HEK293 (cell line): ENCODE data around the gene PMS1.

Experiments used
- CTCF ChIP-seq: fragments of 450-650 bp; formaldehyde crosslinking; IDR thresholded peaks from 2 replicates; pipeline ENCODE4 v1.5.1; 2016; ENCODE audit warnings: missing biosample characterization, missing genetic modification characterization
- FEZF1 ChIP-seq: fragments of 450-650 bp; formaldehyde crosslinking; IDR thresholded peaks from 2 replicates; pipeline ENCODE4 v1.5.1; 2016; ENCODE audit warnings: missing biosample characterization, missing genetic modification characterization
- GLIS1 ChIP-seq: fragments of 450-650 bp; formaldehyde crosslinking; IDR thresholded peaks from 2 replicates; pipeline ENCODE4 v1.5.1; 2016; ENCODE audit warnings: missing biosample characterization, missing genetic modification characterization
- HOXC10 ChIP-seq: sonication (generic); formaldehyde crosslinking; IDR thresholded peaks from 2 replicates; pipeline ENCODE4 v1.8.1; 2023; ENCODE audit warnings: mild to moderate bottlenecking, missing genetic modification reagents
- PRDM1 ChIP-seq: fragments of 450-650 bp; formaldehyde crosslinking; IDR thresholded peaks from 2 replicates; pipeline ENCODE4; 2016; ENCODE audit warnings: missing biosample characterization, missing genetic modification characterization
- PRDM4 ChIP-seq: fragments of 450-650 bp; formaldehyde crosslinking; IDR thresholded peaks from 2 replicates; pipeline ENCODE4 v1.5.1; 2017; ENCODE audit warnings: missing biosample characterization, missing genetic modification characterization
- SP2 ChIP-seq: fragments of 450-650 bp; formaldehyde crosslinking; IDR thresholded peaks from 2 replicates; pipeline ENCODE4 v1.5.1; 2016; ENCODE audit warnings: missing biosample characterization, missing genetic modification characterization
- ZBTB26 ChIP-seq: fragments of 450-650 bp; formaldehyde crosslinking; optimal IDR thresholded peaks from 2 replicates; pipeline ENCODE3; 2016; ENCODE audit warnings: missing biosample characterization, mild to moderate bottlenecking, missing genetic modification characterization
- ZBTB48 ChIP-seq: fragments of 450-650 bp; formaldehyde crosslinking; IDR thresholded peaks from 2 replicates; pipeline ENCODE4 v1.5.1; 2016; ENCODE audit warnings: missing biosample characterization, missing genetic modification characterization
- ZBTB8A ChIP-seq: fragments of 450-650 bp; formaldehyde crosslinking; IDR thresholded peaks from 2 replicates; pipeline ENCODE4 v1.5.1; 2016; ENCODE audit warnings: missing biosample characterization, missing genetic modification characterization
- ZEB2 ChIP-seq: fragments of 450-650 bp; formaldehyde crosslinking; IDR thresholded peaks from 2 replicates; pipeline ENCODE4 v1.5.1; 2016; ENCODE audit warnings: missing biosample characterization, missing genetic modification characterization
- ZFP69B ChIP-seq: fragments of 450-650 bp; formaldehyde crosslinking; IDR thresholded peaks from 2 replicates; pipeline ENCODE4 v1.5.1; 2016; ENCODE audit warnings: missing biosample characterization, missing genetic modification characterization
- ZNF157 ChIP-seq: fragments of 450-650 bp; formaldehyde crosslinking; IDR thresholded peaks from 2 replicates; pipeline ENCODE4 v1.5.1; 2016; ENCODE audit warnings: missing biosample characterization, missing genetic modification characterization
- ZNF335 ChIP-seq: fragments of 450-650 bp; formaldehyde crosslinking; conservative IDR thresholded peaks from 2 replicates; pipeline ENCODE4 v1.5.1; 2016; ENCODE audit warnings: missing biosample characterization, missing genetic modification characterization
- ZNF341 ChIP-seq: fragments of 450-650 bp; formaldehyde crosslinking; IDR thresholded peaks from 2 replicates; pipeline ENCODE4; 2016; ENCODE audit warnings: low read depth, missing biosample characterization, missing genetic modification characterization
- ZNF37A ChIP-seq: fragments of 450-650 bp; IDR thresholded peaks from 2 replicates; pipeline ENCODE4 v1.5.1; 2018; ENCODE audit warnings: missing biosample characterization, missing genetic modification characterization
- ZNF416 ChIP-seq: fragments of 450-650 bp; formaldehyde crosslinking; IDR thresholded peaks from 2 replicates; pipeline ENCODE4 v1.5.1; 2016; ENCODE audit warnings: missing biosample characterization, missing genetic modification characterization
- ZNF449 ChIP-seq: fragments of 450-650 bp; formaldehyde crosslinking; IDR thresholded peaks from 2 replicates; pipeline ENCODE4 v1.5.1; 2017; ENCODE audit warnings: missing biosample characterization, mild to moderate bottlenecking, missing genetic modification characterization, moderate library complexity
- ZNF518A ChIP-seq: fragments of 450-650 bp; formaldehyde crosslinking; conservative IDR thresholded peaks from 2 replicates; pipeline ENCODE4 v1.5.1; 2016; ENCODE audit warnings: low read depth, missing biosample characterization, missing genetic modification characterization
- ZNF561 ChIP-seq: fragments of 450-650 bp; IDR thresholded peaks from 2 replicates; pipeline ENCODE4 v1.5.1; 2018; ENCODE audit warnings: missing biosample characterization, missing genetic modification characterization, borderline replicate concordance
- ZNF629 ChIP-seq: fragments of 450-650 bp; formaldehyde crosslinking; IDR thresholded peaks from 2 replicates; pipeline ENCODE4 v1.5.1; 2017; ENCODE audit warnings: missing biosample characterization, missing genetic modification characterization
- ZNF692 ChIP-seq: fragments of 450-650 bp; formaldehyde crosslinking; IDR thresholded peaks from 2 replicates; pipeline ENCODE4 v1.5.1; 2016; ENCODE audit warnings: missing biosample characterization, missing genetic modification characterization
- ZNF837 ChIP-seq: fragments of 450-650 bp; formaldehyde crosslinking; IDR thresholded peaks from 2 replicates; pipeline ENCODE4 v1.5.1; 2016; ENCODE audit warnings: missing biosample characterization, missing genetic modification characterization
- ZSCAN5A ChIP-seq: fragments of 450-650 bp; formaldehyde crosslinking; IDR thresholded peaks from 2 replicates; pipeline ENCODE4 v1.5.1; 2016; ENCODE audit warnings: missing biosample characterization, missing genetic modification characterization

Gene PMS1

GRCh38 chr2:189762551-189763298 is 21.5 kb upstream of the PMS1 start, which contains the start of gene OSGEPL1 (continued):
- peak; percentile 79; the same call in 1 of the 2 replicates for TF ChIP-seq ZNF629 (tag by site-specific recombination)
- TF ChIP-seq ZNF518A = peak; percentile 75
- TF ChIP-seq FEZF1 (tag by site-specific recombination) = no peak; the same call in 1 of the 2 replicates
- TF ChIP-seq CTCF = peak; percentile 78
- 0 out of 2 replicates have a peak, but pooled peaks have one; percentile 41 for TF ChIP-seq ZSCAN5A
- peak; percentile 24 for TF ChIP-seq ZBTB26
- TF ChIP-seq ZNF37A (tag by site-specific recombination) = no peak
- TF ChIP-seq ZNF335 (tag by site-specific recombination) = peak; percentile 69
- TF ChIP-seq ZEB2 (tag by site-specific recombination) = peak; percentile 38; the same call in 1 of the 2 replicates
- no peak for TF ChIP-seq HOXC10 (CRISPR knock-in tag)
- peak; percentile 61; the same call in 1 of the 2 replicates for TF ChIP-seq ZNF692 (tag by site-specific recombination)
- 0 out of 2 replicates have a peak, but pooled peaks have one; percentile 64 for TF ChIP-seq ZNF561 (tag by site-specific recombination)
- TF ChIP-seq PRDM1 (tag by site-specific recombination) = peak; percentile 95
- no peak for TF ChIP-seq ZNF837
- peak; percentile 87 for TF ChIP-seq ZNF341 (tag by site-specific recombination)
- TF ChIP-seq SP2 = peak; percentile 63
- TF ChIP-seq ZNF416 (tag by site-specific recombination) = no peak
- TF ChIP-seq ZFP69B = peak; percentile 38; the same call in 1 of the 2 replicates
- TF ChIP-seq ZBTB8A = peak; percentile 95
- no peak for TF ChIP-seq ZNF157 (tag by site-specific recombination)
- TF ChIP-seq PRDM4 (tag by site-specific recombination) = 0 out of 2 replicates have a peak, but pooled peaks have one; percentile 11
- peak; percentile 76; the same call in 1 of the 2 replicates for TF ChIP-seq ZNF449 (tag by site-specific recombination)
- TF ChIP-seq ZBTB48 (tag by site-specific recombination) = peak; percentile 70; the same call in 1 of the 2 replicates
- TF ChIP-seq GLIS1 (tag by site-specific recombination) = peak; percentile 11; the same call in 1 of the 2 replicates
